IPS-18c (cell line): ENCODE data around the gene ARF6.
"Not testable (repeated sequence)": the region's sequence is repeated elsewhere in the genome, so short reads cannot be mapped to it uniquely, and the experiment has no call there.

Experiments used
- H3K4me3 ChIP-seq: 2 replicates; pipeline ENCODE4 v1.7.0; 2013; ENCODE audit warnings: low read depth, mild to moderate bottlenecking, low read length, moderate library complexity; ENCODE audit not compliant: insufficient read depth
- H3K9me3 ChIP-seq: one replicate; pipeline ENCODE4 v1.6.1; 2013; ENCODE audit warnings: mild to moderate bottlenecking, low read length, moderate library complexity; ENCODE audit not compliant: control insufficient read depth, insufficient read depth

The ARF6 gene

DNA sequence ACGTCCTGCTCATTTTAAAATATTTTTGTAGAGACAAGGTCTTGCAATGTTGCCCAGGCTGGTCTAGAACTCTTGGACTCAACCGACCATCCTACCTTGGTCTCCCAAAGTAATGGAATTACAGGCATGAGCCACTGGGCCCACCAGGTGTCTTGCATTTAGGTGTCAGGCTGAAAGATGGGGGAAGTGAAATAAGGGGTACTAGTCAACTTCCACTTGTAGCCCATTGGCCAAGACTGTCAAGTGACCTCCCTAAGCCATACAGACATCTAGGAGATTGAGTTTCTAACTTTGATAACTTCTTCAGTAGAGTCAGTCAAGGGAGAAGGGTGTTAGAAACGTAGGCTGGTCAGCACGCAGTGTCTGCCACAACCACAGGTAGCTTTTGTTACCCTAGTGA lies 32.0 kb downstream of the ARF6 start:
- Histone ChIP-seq H3K4me3 (no peak overlapping the region), H3K9me3 (no peaks in the 10 kb centered on the region)

DNA sequence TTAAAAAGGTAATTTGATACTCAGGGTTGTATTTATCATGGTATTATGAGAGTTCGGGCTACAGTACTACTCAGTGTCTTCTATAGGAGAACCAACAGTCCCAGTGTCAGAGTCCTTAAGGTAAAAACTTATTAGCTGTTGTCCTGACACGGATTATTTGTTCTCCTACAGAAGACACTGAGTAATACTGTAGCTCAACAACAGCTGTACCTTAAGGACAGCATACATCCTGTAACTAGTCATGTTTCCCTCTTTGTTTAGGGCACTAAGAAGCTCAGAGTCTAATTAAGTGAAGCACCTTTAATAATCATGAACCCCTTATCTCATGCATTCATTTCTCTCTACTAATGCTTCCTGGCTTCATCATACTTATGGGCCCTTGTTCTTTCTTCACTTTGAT lies 33.9 kb downstream of the ARF6 start:
- Histone ChIP-seq H3K9me3 (no peaks in the 10 kb centered on the region), H3K4me3 (no peak overlapping the region)

DNA sequence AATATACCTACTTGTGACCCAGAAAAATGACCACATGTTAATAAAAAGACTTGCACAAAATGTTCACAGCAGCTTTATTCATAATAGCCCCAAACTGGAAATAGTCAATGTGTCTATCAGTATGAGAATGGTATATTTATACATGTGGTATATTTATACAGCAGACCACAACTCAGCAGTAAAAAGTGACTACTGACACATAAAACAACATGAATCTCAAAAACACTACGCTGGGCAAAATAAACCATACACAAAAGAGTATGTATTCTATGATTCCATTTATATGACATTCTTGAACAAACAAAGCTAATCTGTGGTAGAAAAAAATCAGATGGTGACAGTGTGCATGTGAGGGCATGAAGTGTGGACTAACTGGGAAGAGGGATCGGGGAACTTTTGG lies 35.1 kb downstream of the ARF6 start:
- Histone ChIP-seq H3K9me3 (no peaks in the 10 kb centered on the region), H3K4me3 (no peak overlapping the region)

DNA sequence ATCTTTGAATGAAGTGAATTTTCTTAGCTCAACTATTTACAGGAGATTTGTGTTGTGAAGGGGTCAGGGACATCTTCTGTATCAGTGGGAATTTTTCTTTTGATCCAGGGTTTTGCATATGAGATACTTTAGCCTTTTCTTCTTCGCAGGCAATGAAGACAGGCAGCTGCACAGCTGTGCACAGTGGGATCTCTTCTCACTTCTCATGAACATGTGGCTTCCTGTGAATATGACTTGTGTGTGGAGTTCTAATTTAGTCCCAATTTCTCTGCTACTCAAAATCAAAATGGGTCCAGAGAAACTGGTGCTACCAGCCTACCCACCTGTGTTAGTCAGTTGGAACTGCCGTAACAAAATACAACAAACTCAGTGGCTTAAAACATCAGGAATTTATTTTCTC lies 37.8 kb downstream of the ARF6 start:
- Histone ChIP-seq H3K4me3 (no peak overlapping the region), H3K9me3 (no peaks in the 10 kb centered on the region)

DNA sequence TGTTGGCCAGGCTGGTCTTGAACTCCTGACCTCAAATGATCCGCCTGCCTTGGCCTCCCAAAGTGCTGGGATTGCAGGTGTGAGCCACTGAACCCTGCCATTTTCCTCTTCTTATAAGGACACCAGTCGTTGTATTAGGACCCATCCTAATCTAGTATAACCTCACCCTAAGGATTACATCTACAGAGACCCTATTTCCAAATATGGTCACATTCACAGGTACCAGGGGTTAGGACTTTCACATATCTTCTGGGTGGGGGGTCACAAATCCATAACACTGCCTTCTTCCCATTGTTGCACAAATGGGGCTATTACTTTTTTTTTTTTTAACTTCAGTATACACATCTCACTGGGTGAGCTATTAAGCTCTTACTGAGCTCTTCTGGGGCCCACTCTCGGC lies 38.6 kb downstream of the ARF6 start:
- H3K4me3 ChIP-seq, result no peak overlapping the region
- H3K9me3 ChIP-seq, result peaks cover 3% of the 10 kb centered on the region

DNA sequence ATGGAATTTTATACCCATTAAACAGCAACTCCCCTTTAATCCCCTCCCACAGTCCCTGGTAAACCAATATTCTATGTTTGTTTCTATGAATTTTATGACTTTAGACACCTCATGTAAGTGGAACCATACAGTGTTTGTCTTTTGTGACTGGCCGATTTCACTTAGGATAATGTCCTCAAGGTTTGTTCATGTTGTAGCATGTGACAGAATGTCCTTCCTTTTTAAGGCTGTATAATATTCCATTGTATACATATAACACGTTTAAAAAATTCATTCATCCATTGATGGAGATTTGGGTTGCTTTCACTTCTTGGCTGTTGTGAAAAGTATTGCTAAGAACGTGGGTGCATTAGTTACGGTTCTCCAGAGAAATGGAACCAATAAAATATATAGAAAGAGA lies 40.2 kb downstream of the ARF6 start:
- no peak overlapping the region for H3K4me3 ChIP-seq
- peaks cover 6% of the 10 kb centered on the region for H3K9me3 ChIP-seq

DNA sequence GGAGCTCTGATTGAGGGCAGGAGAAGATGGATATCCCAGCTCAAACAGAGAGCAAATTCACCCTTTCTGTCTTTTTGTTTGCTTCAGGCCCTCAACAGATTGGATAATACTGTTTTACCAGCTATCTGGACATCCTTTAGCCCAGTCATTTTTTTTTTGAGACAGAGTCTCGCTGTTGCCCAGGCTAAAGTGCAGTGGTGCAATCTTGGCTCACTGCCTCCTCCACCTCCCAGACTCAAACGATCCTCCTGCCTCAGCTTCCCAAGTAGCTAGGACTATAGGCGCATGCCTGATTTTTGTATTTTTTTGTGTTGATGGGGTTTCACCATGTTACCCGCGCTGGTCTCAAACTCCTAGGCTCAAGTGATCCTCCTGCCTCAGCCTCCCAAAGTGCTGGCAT lies 40.8 kb downstream of the ARF6 start:
- Histone ChIP-seq H3K4me3 (no peak overlapping the region), H3K9me3 (peaks cover 6% of the 10 kb centered on the region)

DNA sequence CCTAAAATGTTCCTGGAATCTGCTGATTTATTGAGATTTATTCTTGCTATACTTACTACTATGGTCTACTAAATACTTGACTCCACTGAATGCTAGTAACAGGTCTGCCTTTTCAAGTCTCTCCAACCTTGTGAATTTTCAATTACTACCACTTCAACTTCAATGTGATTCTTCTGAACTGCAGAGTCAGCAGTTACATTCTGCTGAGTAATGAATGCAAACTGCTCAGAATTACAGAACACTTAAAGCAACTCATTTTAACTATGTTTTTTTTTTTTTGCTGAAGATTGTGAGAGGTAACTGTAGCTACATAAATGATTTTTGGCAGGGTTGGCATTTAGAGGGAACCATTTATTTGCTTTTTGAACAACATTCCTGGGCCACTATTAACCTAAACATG lies 41.8 kb downstream of the ARF6 start:
- Histone ChIP-seq H3K9me3 (peaks cover 6% of the 10 kb centered on the region), H3K4me3 (no peak overlapping the region)

DNA sequence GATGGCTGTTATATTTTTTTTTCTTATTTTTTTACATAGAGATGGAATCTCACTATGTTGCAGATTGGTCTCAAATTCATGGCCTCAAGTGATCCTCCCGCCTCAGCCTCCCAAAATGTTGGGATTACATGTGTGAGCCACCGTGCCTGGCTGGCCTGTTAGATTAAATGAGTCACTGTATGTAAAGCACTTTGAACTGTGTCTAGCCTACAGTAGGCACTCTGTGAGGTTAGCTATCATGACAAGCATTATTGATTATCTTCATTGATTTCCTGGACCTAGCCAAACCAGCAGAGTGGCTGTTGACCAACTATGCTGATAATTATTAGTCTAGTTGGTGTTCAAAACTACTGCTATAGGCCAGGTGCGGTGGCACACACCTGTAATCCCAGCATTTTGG lies 42.6 kb downstream of the ARF6 start:
- Histone ChIP-seq H3K4me3 (no peak overlapping the region), H3K9me3 (peaks cover 6% of the 10 kb centered on the region)

DNA sequence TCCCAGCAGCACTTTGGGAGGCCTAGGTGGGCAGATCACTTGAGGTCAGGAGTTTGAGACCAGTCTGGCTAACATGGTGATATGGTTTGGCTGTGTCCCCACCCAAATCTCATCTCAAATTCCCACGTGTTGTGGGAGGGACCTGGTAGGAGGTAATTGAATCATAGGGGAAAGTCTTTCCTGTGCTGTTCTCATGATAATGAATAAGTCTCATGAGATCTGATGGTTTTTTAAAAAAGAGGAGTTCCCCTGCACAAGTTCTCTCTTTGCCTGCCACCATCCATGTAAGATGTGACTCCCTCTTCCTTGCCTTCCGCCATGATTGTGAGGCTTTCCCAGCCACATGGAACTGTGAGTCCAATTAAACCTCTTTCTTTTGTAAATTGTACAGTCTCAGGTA lies 43.4 kb downstream of the ARF6 start:
- not testable (repeated sequence) for H3K4me3 ChIP-seq, H3K9me3 ChIP-seq

DNA sequence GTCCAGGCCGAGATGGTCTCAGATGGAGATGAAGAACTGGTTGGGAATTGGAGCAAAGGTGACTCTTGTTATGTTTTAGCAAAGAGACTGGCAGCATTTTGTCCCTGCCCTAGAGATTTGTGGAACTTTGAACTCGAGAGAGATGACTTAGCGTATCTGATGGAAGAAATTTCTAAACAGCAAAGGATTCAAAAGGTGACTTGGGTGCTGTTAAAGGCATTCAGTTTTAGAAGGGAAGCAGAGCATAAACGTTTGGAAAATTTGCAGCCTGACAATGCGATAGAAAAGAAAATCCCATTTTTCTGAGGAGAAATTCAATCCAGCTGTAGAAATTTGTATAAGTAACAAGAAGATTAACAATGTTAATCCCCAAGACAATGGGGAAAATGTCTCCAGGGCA lies 44.0 kb downstream of the ARF6 start:
- H3K4me3 ChIP-seq, H3K9me3 ChIP-seq: not testable (repeated sequence)

DNA sequence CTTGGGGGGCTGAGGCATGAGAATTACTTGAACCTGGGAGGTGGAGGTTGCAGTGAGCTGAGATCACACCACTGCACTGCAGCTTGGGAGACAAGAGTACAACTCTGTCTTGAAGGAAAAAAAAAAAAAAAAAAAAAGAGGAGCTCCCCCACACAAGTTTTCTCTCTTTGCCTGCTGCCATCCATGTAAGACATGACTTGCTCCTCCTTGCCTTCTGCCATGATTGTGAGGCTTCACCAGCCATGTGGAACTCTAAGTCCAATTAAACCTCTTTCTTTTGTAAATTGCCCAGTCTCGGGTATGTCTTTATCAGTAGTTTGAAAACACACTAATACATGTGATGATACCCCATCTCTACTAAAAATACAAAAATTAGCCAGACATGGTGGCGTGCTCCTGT lies 46.3 kb downstream of the ARF6 start:
- not testable (repeated sequence) for H3K9me3 ChIP-seq, H3K4me3 ChIP-seq

DNA sequence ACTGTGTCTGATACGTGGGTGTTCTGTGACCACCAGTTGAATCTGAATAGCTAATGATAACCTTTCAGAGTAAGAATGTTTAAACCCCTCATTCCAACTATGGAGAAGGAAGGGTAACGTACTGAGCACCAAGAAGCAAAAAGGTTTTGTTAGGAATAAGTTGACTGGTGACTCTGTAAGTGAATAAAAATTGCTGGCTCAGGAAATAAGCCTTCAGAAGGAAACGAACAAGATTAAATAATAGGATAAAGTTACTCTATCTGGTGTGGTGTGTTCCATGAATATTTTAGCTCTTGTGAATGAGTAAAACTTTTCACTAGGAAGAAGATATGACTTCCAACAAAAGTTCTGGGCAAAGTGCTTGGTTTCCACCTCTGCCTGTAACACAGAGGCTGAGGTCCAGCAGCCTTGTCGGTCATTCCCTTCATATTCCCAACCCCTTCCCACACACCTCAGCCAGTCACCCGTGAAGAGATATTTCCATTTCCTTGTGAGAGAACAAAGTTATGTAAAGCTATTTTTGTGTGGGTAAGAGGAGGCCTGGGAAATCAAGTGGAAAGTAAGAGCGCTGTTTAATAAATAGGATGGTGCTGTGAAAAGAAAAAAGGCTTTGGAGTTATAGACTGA lies 47.1 kb downstream of the ARF6 start:
- Histone ChIP-seq H3K4me3 (no peak overlapping the region), H3K9me3 (peaks cover 6% of the 10 kb centered on the region)

DNA sequence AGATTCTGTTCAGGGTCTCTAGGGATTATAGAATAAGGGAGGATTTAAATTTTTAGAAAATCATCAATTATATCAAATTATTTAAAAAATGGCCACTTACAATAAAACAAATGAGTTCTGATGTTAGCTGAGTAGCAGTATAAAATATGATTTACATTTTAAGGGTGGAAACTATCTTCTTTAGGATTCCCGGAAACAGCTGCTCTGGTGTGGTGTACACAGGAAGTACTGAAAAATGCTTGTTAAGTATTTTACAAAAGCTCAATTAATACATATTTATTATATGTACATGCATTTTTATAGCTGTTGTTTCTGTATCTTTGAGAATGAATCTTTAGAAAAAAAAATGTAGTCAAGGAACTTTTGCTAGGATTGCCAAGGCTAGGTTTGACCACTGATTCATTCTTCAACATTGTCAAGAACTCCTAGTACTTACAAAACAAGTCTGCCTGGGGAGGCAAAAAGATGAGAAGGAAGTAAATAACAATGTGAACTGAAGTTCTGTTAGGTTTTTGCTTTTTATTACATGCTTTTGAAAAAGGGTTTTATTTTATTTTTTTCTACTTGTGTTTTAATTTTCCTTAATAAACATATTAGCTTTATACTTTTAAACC lies 48.0 kb downstream of the ARF6 start:
- Histone ChIP-seq H3K9me3 (peaks cover 6% of the 10 kb centered on the region), H3K4me3 (no peak overlapping the region)

DNA sequence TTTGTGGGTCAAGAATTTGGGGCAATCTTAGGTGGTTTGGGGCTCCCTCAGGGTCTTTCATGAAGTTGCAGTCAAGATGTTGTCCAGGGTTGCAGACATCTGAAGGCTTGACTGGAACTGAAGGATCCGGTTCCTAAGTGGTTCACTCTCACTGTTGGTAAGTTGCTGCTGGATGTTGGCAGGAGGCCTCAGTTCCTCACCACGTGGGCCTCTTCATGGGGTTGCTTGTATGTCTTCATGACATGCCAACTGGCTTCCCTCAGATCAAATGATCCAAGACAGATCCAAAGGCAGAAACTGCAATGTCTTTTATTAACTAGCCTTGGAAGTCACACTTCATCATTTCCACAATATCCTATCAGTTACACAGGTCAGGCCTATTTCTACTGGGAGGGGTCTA lies 49.2 kb downstream of the ARF6 start:
- Histone ChIP-seq H3K9me3 (no peaks in the 10 kb centered on the region), H3K4me3 (no peak overlapping the region)

DNA sequence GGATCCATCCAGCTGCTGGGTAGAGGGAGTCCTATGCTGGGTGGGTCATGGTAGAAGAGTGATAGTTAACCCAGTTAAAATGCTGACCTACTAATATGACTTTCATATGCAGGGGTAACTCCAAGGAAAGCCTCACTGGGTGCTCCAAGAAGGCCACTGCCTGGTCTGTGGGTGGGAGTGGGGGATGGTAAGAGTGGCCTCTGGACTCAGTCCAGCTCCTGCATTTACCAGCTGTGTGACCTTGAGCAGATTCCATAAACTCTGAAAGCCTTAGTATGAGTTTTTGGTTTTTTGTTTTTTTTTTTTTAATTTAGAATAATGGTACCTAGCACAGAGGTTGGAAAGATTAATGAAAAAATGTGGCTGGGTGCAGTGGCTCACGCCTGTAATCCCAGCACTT lies 51.6 kb downstream of the ARF6 start:
- H3K4me3 ChIP-seq, result no peak overlapping the region
- H3K9me3 ChIP-seq, result no peaks in the 10 kb centered on the region

DNA sequence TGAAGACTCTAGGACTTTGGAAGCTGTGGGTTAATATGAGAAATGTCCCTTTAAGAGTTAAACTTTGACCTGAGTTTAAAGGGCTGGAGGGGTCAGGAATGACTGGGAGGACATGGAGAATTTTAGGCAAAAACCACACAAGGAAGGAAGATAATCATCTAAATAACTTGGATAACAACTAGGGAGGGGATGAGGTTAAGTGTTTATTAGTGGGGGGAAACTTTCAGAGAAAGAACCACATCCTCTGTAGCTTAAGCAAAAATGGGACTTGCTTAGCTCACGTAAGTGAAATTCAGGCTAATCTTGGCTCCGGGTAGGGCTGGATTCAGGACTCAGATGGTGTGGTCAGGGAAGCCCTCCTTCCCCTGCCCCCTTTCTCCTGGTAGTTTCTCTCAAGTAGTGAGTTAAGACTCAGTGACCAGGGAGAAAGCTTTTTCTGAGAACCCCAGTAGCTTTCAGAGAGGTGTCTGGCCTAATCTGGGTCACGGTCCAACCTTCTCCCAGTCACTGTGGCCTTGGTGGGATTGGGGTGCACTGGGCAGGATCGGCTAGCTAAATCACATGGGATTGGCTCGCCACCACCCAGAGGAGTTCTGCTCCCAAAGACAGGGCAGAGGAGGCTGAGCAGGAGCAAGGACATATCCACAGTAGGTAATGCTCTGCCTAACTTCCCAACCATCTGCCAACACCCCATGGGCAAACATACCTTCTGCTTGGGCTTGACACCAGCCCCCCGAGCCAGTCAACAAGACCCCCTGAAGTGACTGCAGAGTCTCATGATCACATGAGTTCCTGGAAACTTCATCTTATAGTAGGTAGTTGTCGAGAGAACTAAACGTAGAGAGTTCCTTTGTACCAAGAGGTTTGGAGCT lies 52.8 kb downstream of the ARF6 start:
- H3K9me3 ChIP-seq, result no peaks in the 10 kb centered on the region
- H3K4me3 ChIP-seq, result no peak overlapping the region
